HAP-1 (cell line): ENCODE measurements around the gene ADD2.

Source experiments
- DNase-seq, 2 experiments: peaks; one replicate each; pipeline ENCODE4 v3.0.0-alpha.2; 2016 to 2020; ENCODE audit warnings: low spot score in 2 of 2
- H3K27me3 ChIP-seq: fragments of 250-450 bp; sonication (Bioruptor Pico); 2 replicates; pipeline ENCODE4 v1.5.1; 2020; ENCODE audit warnings: low read depth, mild to moderate bottlenecking, moderate library complexity
- H3K36me3 ChIP-seq: fragments of 250-450 bp; sonication (Bioruptor Pico); replicated peaks from 2 replicates; pipeline ENCODE4 v1.5.1; 2020; ENCODE audit warnings: mild to moderate bottlenecking
- H3K4me1 ChIP-seq: fragments of 250-450 bp; sonication (Bioruptor Pico); 2 replicates; pipeline ENCODE4 v1.5.1; 2020; ENCODE audit warnings: mild to moderate bottlenecking
- H3K4me3 ChIP-seq: fragments of 250-450 bp; sonication (Bioruptor Pico); 2 replicates; pipeline ENCODE4 v1.5.1; 2020; ENCODE audit warnings: mild to moderate bottlenecking, moderate library complexity
- H3K9me3 ChIP-seq: fragments of 250-450 bp; sonication (Bioruptor Pico); 2 replicates; pipeline ENCODE4 v1.5.1; 2020; ENCODE audit warnings: mild to moderate bottlenecking, moderate library complexity
- in situ Hi-C: fragments of 300-500 bp; cut with MboI; formaldehyde crosslinking; loops from 3 replicates; pipeline ENCODE4 v1.14.3; 2020; ENCODE audit warnings: low sequenced_read_pairs, inconsistent platforms, mixed read lengths

Gene ADD2

GRCh38 chr2:70775141-70775540, 7.1 kb upstream of the ADD2 start:
- Histone ChIP-seq H3K4me1 (0 out of 2 replicates have a peak, but pooled peaks cover 2% of the 10 kb centered on the region), H3K9me3 (no peaks in the 10 kb centered on the region), H3K27me3 (no peaks in the 10 kb centered on the region), H3K4me3 (no peak overlapping the region), H3K36me3 (no peaks in the 10 kb centered on the region)
- no peak for DNase-seq
- in situ Hi-C loops, result no loop called here

GRCh38 chr2:70772486-70773155, 4.6 kb upstream of the ADD2 start:
- Histone ChIP-seq H3K4me1 (0 out of 2 replicates have a peak, but pooled peaks cover 2% of the 10 kb centered on the region), H3K9me3 (no peaks in the 10 kb centered on the region), H3K36me3 (no peaks in the 10 kb centered on the region), H3K27me3 (no peaks in the 10 kb centered on the region), H3K4me3 (no peak overlapping the region)
- no peak for DNase-seq
- in situ Hi-C loops, result no loop called here

- H3K9me3 ChIP-seq, result no peaks in the 10 kb centered on the region
- H3K4me3 ChIP-seq, result no peak overlapping the region
- H3K36me3 ChIP-seq, result no peaks in the 10 kb centered on the region
- H3K4me1 ChIP-seq, result peaks cover 5% of the 10 kb centered on the region; the same call in 1 of the 2 replicates
- in situ Hi-C loops, result no loop called here
- no peak for DNase-seq
- no peaks in the 10 kb centered on the region for H3K27me3 ChIP-seq
Measured at GRCh38 chr2:70771446-70771845, 3.4 kb upstream of the ADD2 start.

- H3K4me1 ChIP-seq, result peaks cover 10% of the 10 kb centered on the region; the same call in 1 of the 2 replicates
- no peaks in the 10 kb centered on the region for H3K27me3 ChIP-seq
- H3K36me3 ChIP-seq, result no peaks in the 10 kb centered on the region
- in situ Hi-C loops, result no loop called here
- DNase-seq, result no peak
- no peak overlapping the region for H3K4me3 ChIP-seq
- H3K9me3 ChIP-seq, result no peaks in the 10 kb centered on the region
Measured at GRCh38 chr2:70769450-70769849, 1.4 kb upstream of the ADD2 start.

GRCh38 chr2:70768590-70769085, 638 bp upstream of the ADD2 start:
- peaks cover 10% of the 10 kb centered on the region; the same call in 1 of the 2 replicates for H3K4me1 ChIP-seq
- in situ Hi-C loops, result no loop called here
- no peaks in the 10 kb centered on the region for H3K27me3 ChIP-seq
- H3K36me3 ChIP-seq, result no peaks in the 10 kb centered on the region
- no peak for DNase-seq
- H3K9me3 ChIP-seq, result no peaks in the 10 kb centered on the region
- no peak overlapping the region for H3K4me3 ChIP-seq

- H3K4me3 ChIP-seq, result peak overlapping the region; percentile 68
- DNase-seq, result peak; percentile 58 to 72
- in situ Hi-C loops, result no loop called here
- peaks cover 10% of the 10 kb centered on the region; the same call in 1 of the 2 replicates for H3K4me1 ChIP-seq
- H3K36me3 ChIP-seq, result no peaks in the 10 kb centered on the region
- H3K9me3 ChIP-seq, result no peaks in the 10 kb centered on the region
- no peaks in the 10 kb centered on the region for H3K27me3 ChIP-seq
Measured at GRCh38 chr2:70767079-70767698, 811 bp downstream of the ADD2 start.

DNA sequence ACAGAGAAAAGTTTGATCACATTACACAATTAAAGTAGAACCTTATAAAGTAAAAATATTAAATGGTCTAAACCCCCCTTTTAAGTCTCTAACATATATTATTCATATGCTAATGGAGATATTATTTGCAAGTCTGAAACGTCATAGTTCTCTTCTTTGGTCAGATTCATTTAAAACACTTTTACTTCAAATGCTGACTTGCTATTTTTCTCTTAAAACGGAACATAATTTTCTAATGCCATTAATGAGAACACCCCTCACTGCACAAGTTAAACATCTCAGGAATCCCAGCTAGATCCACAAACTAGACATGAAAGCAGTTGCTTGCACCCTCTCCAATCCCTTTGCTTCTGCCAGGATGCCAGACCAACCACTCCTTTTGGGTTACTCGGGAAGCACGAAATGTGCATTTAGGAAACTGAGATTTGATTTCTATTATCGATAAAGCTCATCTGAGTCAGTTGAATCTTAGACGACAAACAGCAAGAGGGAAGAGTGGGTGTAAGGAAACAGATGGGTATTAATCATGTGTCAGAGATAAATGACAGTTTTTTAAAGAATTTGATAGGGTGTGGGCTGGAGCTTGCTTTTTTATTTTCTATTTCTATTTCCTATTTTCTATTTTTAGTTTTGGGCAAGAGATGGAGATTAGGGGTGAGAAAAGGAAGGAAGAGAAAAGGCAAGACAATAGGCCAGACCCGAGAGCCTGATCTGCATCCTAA, 1.5 kb downstream of the ADD2 start:
- Histone ChIP-seq H3K4me1 (peaks cover 10% of the 10 kb centered on the region; the same call in 1 of the 2 replicates), H3K27me3 (no peaks in the 10 kb centered on the region), H3K36me3 (no peaks in the 10 kb centered on the region), H3K9me3 (no peaks in the 10 kb centered on the region), H3K4me3 (peak overlapping the region; percentile 68)
- DNase-seq, result no peak
- in situ Hi-C loops, result no loop called here

GRCh38 chr2:70765507-70765906, 2.5 kb downstream of the ADD2 start:
- Histone ChIP-seq H3K4me1 (peaks cover 10% of the 10 kb centered on the region; the same call in 1 of the 2 replicates), H3K27me3 (no peaks in the 10 kb centered on the region), H3K9me3 (no peaks in the 10 kb centered on the region), H3K36me3 (no peaks in the 10 kb centered on the region), H3K4me3 (no peak overlapping the region)
- no peak for DNase-seq
- in situ Hi-C loops, result no loop called here

DNA sequence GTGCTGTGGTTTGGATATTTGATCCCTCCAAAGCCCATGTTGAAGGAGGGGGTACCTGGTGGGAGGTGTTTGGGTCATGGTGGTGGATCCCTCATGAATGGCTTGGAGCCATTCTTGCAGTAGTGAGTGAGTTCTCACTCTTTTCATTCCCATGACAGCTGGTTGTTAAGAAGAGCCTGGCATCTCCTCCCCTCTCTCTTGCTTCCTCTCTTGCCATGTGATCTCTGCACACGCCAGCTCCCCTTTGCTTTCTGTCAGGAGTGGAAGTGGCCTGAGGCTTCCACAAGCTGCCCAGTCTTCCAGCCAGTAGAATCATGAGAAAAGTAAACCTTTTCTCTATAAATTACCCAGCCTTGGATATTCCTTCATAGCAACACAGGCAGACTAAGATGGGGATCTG, 8.6 kb downstream of the ADD2 start:
- no peak for DNase-seq
- in situ Hi-C loops, result no loop called here
- Histone ChIP-seq H3K4me3 (no peak overlapping the region), H3K27me3 (no peaks in the 10 kb centered on the region), H3K4me1 (peaks cover 5% of the 10 kb centered on the region; the same call in 1 of the 2 replicates), H3K36me3 (no peaks in the 10 kb centered on the region; the same call in 1 of the 2 replicates), H3K9me3 (no peaks in the 10 kb centered on the region)

DNA sequence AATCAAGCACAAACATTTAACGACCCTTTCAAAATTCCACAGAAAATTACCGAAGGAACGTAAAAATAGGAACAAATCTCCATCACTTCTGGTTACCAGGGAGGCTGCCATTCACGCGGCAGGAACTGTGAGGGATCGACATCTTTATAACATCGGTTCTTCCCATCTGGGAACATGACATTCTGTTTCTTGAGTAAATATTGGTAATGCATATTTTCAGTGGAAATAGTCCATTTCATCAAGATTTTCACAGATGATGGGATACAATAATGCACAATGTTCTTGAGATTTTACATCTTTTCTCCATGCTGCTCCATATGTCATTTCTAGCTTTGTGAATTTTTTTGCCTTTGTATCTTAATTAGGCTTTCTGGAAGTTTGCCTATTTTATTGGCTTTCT, 10.0 kb downstream of the ADD2 start:
- Histone ChIP-seq H3K4me1 (peaks cover 5% of the 10 kb centered on the region; the same call in 1 of the 2 replicates), H3K27me3 (no peaks in the 10 kb centered on the region)
- in situ Hi-C loops, result no loop called here

GRCh38 chr2:70757360-70757759, 10.6 kb downstream of the ADD2 start:
- no peaks in the 10 kb centered on the region for H3K27me3 ChIP-seq
- DNase-seq, result no peak

More for the DNA sequence above, 10.0 kb downstream of the ADD2 start:
- H3K4me3 ChIP-seq, result no peak overlapping the region
- DNase-seq, result no peak
- H3K36me3 ChIP-seq, result no peaks in the 10 kb centered on the region; the same call in 1 of the 2 replicates
- no peaks in the 10 kb centered on the region for H3K9me3 ChIP-seq

DNA sequence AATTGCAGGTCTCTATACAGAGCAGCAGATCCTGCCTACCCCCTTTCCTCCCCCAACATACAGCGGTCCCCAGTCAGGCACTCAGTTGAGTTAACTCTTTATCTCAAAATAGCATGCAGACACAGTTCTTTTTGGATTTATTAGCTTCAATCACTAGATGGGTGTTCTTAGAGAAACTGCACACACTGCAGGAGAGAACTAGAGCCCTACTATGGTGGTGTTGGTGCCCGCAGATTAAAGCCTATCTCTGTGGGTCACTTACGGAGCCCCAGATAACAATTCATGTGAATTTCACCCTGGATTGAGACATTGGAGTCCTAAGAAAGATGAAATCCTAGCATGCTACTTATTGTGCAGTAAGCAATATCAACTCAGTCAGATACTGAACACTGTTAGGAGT, 11.9 kb downstream of the ADD2 start:
- peaks cover 16% of the 10 kb centered on the region for H3K4me1 ChIP-seq
- H3K36me3 ChIP-seq, result no peaks in the 10 kb centered on the region; the same call in 1 of the 2 replicates
- DNase-seq, result no peak
- no peaks in the 10 kb centered on the region for H3K9me3 ChIP-seq
- no peak overlapping the region for H3K4me3 ChIP-seq
- in situ Hi-C loops, result no loop called here
- no peaks in the 10 kb centered on the region for H3K27me3 ChIP-seq

More at GRCh38 chr2:70757360-70757759, 10.6 kb downstream of the ADD2 start:
- Histone ChIP-seq H3K4me3 (no peak overlapping the region), H3K9me3 (no peaks in the 10 kb centered on the region), H3K4me1 (peaks cover 7% of the 10 kb centered on the region), H3K36me3 (no peaks in the 10 kb centered on the region; the same call in 1 of the 2 replicates)
- in situ Hi-C loops, result no loop called here

- no peak for DNase-seq
- Histone ChIP-seq H3K4me3 (no peak overlapping the region), H3K27me3 (no peaks in the 10 kb centered on the region), H3K36me3 (no peaks in the 10 kb centered on the region; the same call in 1 of the 2 replicates), H3K4me1 (peaks cover 16% of the 10 kb centered on the region), H3K9me3 (no peaks in the 10 kb centered on the region)
- in situ Hi-C loops, result no loop called here
Measured at GRCh38 chr2:70753902-70754301, 14.1 kb downstream of the ADD2 start.
